Activated CD8-positive, alpha-beta memory T cell treated with anti-CD3 and anti-CD28 coated beads, Interleukin-2, amount 50 U/mL, for 24 hours (primary cell): ENCODE measurements around the gene SLC24A5.

Source experiments
- DNase-seq: peaks from one replicate; pipeline ENCODE4 v3.0.0-alpha.2; 2020; ENCODE audit errors: extremely low read depth

The SLC24A5 gene

GRCh38 chr15:48120745-48121144 lies at the start of gene SLC24A5:
Gene SLC24A5, plus strand, starts transcription at chr15:48120990. Its CDS starts 55 bp downstream, at chr15:48121045.
- no peak for DNase-seq

- no peak for DNase-seq
Measured at GRCh38 chr15:48072941-48073340, 47.8 kb upstream of the SLC24A5 start.

- no peak for DNase-seq
Measured at GRCh38 chr15:48073881-48074280, 46.9 kb upstream of the SLC24A5 start.

GRCh38 chr15:48076454-48076853 lies 44.3 kb upstream of the SLC24A5 start:
- DNase-seq, result no peak

- no peak for DNase-seq
Measured at GRCh38 chr15:48077616-48078184, 43.1 kb upstream of the SLC24A5 start.

- DNase-seq, result no peak
Measured at GRCh38 chr15:48084759-48085590, 35.8 kb upstream of the SLC24A5 start.

GRCh38 chr15:48085591-48085930 lies 35.2 kb upstream of the SLC24A5 start:
- DNase-seq, result no peak

- DNase-seq, result no peak
Measured at GRCh38 chr15:48086133-48086532, 34.7 kb upstream of the SLC24A5 start.

- DNase-seq, result no peak
Measured at GRCh38 chr15:48086576-48086975, 34.2 kb upstream of the SLC24A5 start.

- DNase-seq, result no peak
Measured at GRCh38 chr15:48087844-48088243, 32.9 kb upstream of the SLC24A5 start.

- DNase-seq, result no peak
Measured at GRCh38 chr15:48089702-48090101, 31.1 kb upstream of the SLC24A5 start.

- no peak for DNase-seq
Measured at GRCh38 chr15:48090115-48090514, 30.7 kb upstream of the SLC24A5 start.

GRCh38 chr15:48090666-48091065 lies 30.1 kb upstream of the SLC24A5 start:
- DNase-seq, result no peak

GRCh38 chr15:48091522-48091921 lies 29.3 kb upstream of the SLC24A5 start:
- no peak for DNase-seq

- no peak for DNase-seq
Measured at GRCh38 chr15:48096355-48096786, 24.4 kb upstream of the SLC24A5 start.

- no peak for DNase-seq
Measured at GRCh38 chr15:48096813-48097212, 24.0 kb upstream of the SLC24A5 start.

- DNase-seq, result no peak
Measured at GRCh38 chr15:48097264-48097663, 23.5 kb upstream of the SLC24A5 start.

GRCh38 chr15:48101376-48101961 lies 19.3 kb upstream of the SLC24A5 start:
- no peak for DNase-seq

GRCh38 chr15:48102167-48102566 lies 18.6 kb upstream of the SLC24A5 start:
- no peak for DNase-seq

GRCh38 chr15:48103647-48104046 lies 17.1 kb upstream of the SLC24A5 start:
- DNase-seq, result no peak

- DNase-seq, result no peak
Measured at GRCh38 chr15:48105936-48106335, 14.9 kb upstream of the SLC24A5 start.

GRCh38 chr15:48109212-48109611 lies 11.6 kb upstream of the SLC24A5 start:
- no peak for DNase-seq

GRCh38 chr15:48109856-48110531 lies 10.8 kb upstream of the SLC24A5 start:
- DNase-seq, result no peak
